GM21515 (cell line): ENCODE measurements around the gene TPI1.

Experiments
- ATAC-seq: cut with Tn5 transposase; IDR thresholded peaks from one replicate; pipeline ENCODE4 v1.9.1; 2021; ENCODE audit not compliant: unreplicated experiment

Gene TPI1

DNA sequence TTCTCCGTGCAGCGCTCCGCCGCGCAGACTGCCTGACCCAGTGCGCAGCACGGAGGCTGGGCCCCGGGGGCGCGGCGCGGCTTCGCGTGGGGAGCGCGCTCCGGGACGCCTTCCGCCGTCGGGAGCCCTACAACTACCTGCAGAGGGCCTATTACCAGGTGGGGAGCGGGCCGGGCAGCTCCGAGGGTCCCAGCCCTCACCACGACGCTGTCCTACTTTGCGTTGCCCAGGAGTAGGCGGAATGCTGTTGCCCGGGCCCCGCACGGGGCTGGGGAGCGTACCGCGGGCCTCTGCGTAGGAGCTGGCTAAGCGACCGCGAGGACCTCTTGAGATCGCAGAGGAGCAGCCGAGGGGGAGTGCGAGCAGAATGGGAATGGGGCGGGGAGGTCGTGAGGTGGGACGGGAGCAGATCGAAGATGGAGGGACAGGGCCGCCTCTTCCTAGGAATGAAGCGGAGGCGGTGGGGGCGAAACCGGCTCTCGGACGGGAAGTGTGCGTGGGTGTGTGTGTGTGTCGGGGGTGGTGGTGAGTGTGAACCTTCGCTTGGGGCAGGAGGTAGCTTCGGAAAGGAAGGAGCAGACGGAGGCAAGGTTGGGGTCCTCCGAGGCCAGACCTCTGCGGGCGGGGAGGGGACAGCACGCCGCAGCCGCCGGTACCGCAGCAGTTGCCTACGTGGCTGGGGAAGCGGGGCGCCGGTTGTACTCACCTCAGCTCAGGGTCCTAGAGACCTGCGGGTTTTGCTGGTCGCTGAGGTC lies 38.4 kb upstream of the TPI1 start:
- ATAC-seq: no peak

DNA sequence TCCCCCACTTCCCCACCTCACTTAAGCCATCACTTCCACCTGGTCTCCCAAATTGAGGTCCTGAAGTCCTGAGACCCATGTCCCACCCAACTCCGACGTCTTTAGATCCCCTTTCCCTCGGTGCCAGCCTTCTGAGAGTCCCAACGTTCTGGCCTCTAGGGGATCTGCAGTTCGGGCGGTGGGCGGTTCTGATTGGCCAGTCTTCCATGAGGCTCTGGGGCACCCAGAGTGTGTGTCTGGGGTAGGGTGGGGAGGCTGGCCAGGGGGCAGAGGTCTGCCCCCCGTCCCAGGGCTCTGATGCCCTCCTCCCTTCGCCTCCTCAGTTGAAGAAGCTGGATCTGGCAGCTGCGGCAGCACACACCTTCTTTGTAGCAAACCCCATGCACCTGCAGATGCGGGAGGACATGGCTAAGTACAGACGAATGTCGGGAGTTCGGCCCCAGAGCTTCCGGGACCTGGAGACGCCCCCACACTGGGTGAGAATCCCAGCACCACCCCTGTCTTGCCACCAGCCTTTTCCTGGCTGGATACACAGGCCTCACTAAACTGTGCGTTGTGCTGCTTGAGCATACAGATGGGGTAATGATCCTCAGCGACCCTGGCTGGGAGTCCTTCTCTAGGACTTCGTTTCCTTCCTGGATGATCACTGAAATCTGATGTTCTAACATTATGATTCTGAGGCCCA lies 37.7 kb upstream of the TPI1 start:
- no peak for ATAC-seq

DNA sequence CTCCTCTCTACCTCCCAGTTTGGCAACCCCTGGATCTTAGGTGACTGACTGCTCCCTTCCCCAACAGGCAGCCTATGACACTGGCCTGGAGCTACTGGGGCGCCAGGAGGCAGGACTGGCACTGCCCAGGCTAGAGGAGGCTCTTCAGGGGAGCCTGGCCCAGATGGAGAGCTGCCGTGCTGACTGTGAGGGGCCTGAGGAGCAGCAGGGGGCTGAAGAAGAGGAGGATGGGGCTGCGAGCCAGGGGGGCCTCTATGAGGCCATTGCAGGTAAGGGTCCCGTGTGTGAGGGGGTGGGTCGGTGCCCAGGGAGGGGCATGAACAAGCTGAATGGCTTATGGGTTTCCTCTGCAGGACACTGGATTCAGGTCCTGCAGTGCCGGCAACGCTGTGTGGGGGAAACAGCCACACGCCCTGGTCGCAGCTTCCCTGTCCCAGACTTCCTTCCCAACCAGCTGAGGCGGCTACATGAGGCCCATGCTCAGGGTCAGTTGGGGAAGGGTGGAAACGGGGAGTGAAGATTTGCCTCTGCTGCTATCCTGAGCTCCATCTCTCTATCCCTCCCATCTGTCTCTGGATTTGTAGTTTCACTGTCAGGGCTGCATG lies 36.9 kb upstream of the TPI1 start:
- no peak for ATAC-seq

- no peak for ATAC-seq
These were observed 36.3 kb upstream of the TPI1 start for GRCh38 chr12:6830999-6831398.

GRCh38 chr12:6831450-6831995 lies 35.8 kb upstream of the TPI1 start:
- no peak for ATAC-seq

DNA sequence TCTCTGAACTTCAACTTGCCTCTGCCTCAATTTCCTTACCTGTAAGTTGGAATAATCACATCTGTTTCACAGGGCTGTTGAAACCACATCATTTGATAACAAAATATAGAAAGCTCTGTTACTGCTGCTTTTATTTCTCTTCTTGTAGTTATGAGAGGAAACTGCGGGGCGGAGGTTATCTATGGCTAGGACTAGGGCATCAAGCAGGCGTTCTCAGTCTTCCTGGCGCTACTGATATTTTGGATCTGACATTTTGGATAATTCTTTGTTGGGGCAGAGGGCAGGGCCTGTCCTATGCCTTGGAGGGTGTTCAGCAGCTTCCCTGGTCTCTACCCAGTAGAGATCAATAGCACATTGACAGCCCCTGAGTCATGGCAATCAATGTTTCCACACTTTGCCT lies 35.2 kb upstream of the TPI1 start:
- ATAC-seq: no peak

DNA sequence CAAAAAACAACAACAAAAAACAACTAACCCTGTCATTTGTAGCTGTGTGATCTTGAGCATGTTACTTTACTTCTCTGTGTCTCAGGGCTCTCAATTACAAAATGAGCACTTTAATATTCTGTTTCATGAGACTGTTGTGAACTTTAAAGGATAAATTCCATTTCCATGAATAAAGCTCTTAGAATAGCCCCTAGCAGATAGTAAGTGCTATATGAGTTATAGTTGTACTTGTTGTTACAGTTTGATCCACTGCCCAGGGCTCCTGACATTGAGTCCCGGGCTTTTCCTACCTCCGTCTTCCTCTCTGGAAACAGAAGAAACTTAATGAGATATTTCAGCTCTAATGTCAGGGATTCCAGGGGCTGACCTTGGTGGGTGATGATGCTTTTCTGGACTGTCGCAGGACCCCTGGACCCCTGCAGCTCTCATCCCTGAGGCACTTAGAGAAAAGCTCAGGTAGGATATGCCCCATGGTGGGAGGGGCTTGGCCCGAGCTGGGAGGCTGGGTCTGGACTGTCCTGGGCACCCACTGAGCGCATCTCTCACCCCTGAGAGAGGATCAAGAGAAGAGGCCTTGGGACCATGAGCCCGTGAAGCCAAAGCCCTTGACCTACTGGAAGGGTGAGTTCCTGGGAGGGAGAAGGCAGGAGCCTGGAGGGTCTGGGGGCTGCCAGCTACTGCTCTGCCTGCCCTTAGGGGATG lies 34.0 kb upstream of the TPI1 start:
- ATAC-seq: no peak

DNA sequence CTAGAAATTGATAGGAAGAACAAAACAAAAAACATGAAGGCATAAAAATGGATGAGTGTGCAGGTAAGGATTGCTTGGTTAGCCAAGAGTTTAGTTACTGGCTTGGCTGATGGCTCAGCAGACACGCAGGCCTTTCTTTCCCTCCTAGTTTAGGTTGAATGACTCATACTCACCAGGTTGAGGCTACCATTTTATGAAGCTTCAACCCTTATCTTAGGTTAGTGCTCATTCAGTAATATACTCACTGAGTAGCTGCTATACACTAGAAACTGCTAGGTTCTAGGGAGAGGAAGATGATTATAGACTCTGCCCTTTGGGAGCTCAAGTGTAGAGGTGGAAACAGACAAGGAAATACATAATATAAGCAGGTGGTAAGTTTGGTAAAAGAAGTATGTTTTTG lies 33.1 kb upstream of the TPI1 start:
- no peak for ATAC-seq

DNA sequence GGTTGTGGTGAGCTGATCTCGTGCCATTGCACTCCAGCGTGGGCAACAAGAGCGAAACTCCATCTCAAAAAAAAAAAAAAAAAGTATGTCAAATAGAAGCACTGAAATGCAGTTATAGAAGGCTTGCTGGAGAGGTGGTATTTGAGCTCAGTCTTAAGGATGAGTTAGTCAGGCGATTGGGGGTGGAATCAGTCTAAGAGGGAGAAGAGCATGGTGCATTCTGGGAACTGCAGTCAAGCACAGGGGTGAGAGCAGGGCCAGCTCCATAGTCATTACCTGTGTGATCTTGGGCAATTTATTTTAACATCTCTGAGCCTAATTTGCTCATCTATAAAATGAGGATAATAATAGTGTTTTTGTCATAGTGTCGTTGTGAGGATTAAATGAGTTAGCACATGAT lies 32.5 kb upstream of the TPI1 start:
- no peak for ATAC-seq

- no peak for ATAC-seq
These were observed 30.5 kb upstream of the TPI1 start for GRCh38 chr12:6836851-6837250.

GRCh38 chr12:6837370-6838060 lies 29.8 kb upstream of the TPI1 start:
- ATAC-seq: no peak

DNA sequence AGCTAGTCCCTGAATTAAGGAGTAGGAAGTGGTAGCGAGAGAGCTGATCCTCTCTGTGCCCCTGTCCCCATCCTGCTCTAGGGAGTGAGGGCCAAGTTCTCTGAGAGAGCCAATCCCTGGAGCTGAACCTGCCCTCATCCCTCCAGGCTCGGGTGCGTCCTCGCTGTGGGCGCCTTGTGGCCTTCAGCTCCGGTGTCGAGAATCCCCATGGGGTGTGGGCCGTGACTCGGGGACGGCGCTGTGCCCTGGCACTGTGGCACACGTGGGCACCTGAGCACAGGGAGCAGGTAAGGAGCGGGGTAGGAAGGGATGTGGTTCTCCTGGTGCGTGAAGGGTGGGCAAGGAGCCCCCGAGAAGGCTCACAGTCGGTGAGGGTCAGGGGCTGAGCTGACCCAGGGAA lies 28.5 kb upstream of the TPI1 start:
- no peak for ATAC-seq

- peak; percentile 82 for ATAC-seq
These were observed 27.7 kb upstream of the TPI1 start for GRCh38 chr12:6839482-6840201.

- no peak for ATAC-seq
These were observed 27.0 kb upstream of the TPI1 start for GRCh38 chr12:6840330-6840729.

DNA sequence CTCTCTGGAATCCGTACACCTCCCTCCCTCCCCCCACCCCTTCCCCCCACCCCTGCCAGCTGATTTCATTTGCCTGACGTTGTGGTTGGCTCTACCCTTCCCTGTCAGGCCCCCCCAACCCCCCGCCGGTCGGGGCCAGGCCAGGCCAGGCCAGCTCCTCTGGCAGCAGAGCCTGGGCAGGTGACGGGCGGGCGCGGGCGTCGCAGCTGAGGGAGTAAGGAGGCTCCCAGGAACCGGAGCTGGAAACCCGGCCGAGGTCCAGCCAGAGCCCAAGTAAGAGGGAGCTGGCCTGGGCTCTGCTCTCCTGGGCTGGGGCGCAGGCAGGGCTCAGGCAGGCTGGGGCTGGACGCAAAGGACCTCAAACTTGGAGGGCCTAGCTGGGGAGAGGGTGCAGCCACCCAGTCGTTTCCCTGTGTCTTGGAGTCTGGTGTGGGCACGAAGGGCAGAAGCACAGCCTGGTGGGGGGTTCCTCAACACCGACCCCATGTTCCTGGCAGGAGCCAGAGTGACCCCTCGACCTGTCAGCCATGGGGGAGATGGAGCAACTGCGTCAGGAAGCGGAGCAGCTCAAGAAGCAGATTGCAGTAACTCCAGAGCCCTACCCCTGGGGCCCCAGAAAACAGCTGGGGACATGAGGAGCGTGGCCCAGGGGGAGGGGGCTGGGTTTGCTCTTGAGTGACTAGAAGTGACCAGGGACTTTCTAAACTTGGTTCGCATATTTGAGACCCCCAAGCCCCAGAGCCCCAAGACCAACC lies 26.4 kb upstream of the TPI1 start, which contains the start of gene GNB3:
Gene GNB3, plus strand, starts transcription at position 165 of the 755 bp plus-strand sequence. Its CDS starts 363 bp downstream, at position 528.
- ATAC-seq: no peak

DNA sequence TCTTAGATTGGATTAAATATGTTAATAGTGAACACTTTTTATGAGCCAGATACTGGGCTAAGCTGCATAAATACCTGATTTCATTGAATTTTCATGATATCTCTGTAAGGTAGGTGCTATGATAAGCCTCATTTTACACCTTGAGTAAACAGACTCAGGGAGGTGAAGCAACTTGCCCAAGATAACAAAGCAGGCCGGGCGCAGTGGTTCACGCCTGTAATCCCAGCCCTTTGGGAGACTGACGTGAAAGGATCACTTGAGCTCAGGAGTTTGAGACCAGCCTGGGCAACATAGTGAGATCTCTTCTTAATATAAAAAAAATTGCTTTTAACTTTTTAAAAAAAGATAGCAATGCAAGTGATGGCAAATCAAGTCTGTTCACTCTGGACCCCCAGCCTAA lies 25.3 kb upstream of the TPI1 start:
- ATAC-seq: no peak

GRCh38 chr12:6843118-6843902 lies 24.0 kb upstream of the TPI1 start:
- ATAC-seq: no peak

DNA sequence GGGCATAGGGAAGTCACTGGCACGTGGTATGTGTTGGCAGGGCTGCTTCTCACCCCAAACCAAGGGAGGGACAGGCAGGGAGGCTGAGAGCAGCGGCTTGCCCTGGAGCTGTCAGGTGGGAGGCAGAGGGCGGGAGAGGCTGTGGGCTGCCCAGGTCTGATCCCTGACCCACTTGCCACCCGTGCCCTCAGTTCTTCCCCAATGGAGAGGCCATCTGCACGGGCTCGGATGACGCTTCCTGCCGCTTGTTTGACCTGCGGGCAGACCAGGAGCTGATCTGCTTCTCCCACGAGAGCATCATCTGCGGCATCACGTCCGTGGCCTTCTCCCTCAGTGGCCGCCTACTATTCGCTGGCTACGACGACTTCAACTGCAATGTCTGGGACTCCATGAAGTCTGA lies 21.9 kb upstream of the TPI1 start:
- ATAC-seq: no peak
